HG03196 (cell line): ENCODE data around the gene TAL2.

Experiments
- ATAC-seq: cut with Tn5 transposase; IDR thresholded peaks from one replicate; pipeline ENCODE4 v1.9.1; 2021; ENCODE audit not compliant: unreplicated experiment

The TAL2 gene

GRCh38 chr9:105706156-105706555 is 43.9 kb downstream of the TAL2 start:
- ATAC-seq = no peak

GRCh38 chr9:105708405-105708804 is 46.1 kb downstream of the TAL2 start:
- ATAC-seq = no peak

- no peak for ATAC-seq
These were observed 48.4 kb downstream of the TAL2 start for GRCh38 chr9:105710638-105711037.

GRCh38 chr9:105711867-105712266 is 49.6 kb downstream of the TAL2 start:
- no peak for ATAC-seq

- no peak for ATAC-seq
These were observed 50.0 kb downstream of the TAL2 start for GRCh38 chr9:105712297-105712696.
